Adrenal gland (tissue), 19 donors: Measurements from ENCODE around the gene TMEM100. TPM values are rescaled to one million over a fixed set of nuclear protein-coding genes. Genes with fewer than 3 reads are reported as not detected.

Experiments
- DNase-seq, 7 donors: peaks; one replicate each; pipeline ENCODE4 v3.0.0-alpha.2; 2019 to 2020
- H3K27ac ChIP-seq, 5 donors: fragments of 200-600 bp; sonication (generic) in 4 of 5; 1 replicate in 3 of 5; 2 replicates in 2 of 5; pipeline versions ENCODE4 v1.5.1 to v1.8.0; 2016 to 2020; ENCODE audit warnings: mild to moderate bottlenecking in 1 of 5
- H3K27me3 ChIP-seq: fragments of 200-600 bp; 2 replicates; pipeline ENCODE4 v1.8.0; 2021
- H3K36me3 ChIP-seq, 2 donors: fragments of 200-600 bp; replicated peaks in 1 of 2; 1 replicate in 1 of 2; 2 replicates in 1 of 2; pipeline versions ENCODE4 v1.5.1 to v1.8.0; 2018 to 2022
- H3K4me1 ChIP-seq, 2 donors: fragments of 200-600 bp; replicated peaks in 1 of 2; 1 replicate in 1 of 2; 2 replicates in 1 of 2; pipeline versions ENCODE4 v1.5.1 to v1.8.0; 2018 to 2021
- H3K4me3 ChIP-seq, 4 donors: fragments of 200-600 bp; sonication (generic) in 3 of 4; one replicate each; pipeline ENCODE4 v1.5.1; 2016 to 2018
- H3K9me3 ChIP-seq, 3 donors: fragments of 200-600 bp; sonication (generic) in 1 of 3; replicated peaks in 1 of 3; 1 replicate in 2 of 3; 2 replicates in 1 of 3; pipeline versions ENCODE4 v1.5.1 to v1.8.0; 2016 to 2021
- POLR2A ChIP-seq, 2 donors: fragments of 450-650 bp; IDR thresholded peaks; one replicate each; pipeline ENCODE4 v1.6.1; 2017; ENCODE audit warnings: antibody characterized with exemption in 2 of 2, mild to moderate bottlenecking in 2 of 2, moderate library complexity in 1 of 2
- WGBS, 4 donors: extraction: QIAGEN DNeasy Blood & Tissue Kit in 2 of 4; methylation state at CpG; one replicate each; pipeline versions ENCODE4 v1.1.5 to v1.1.7; 2013 to 2017; 5-methylcytosine and 5-hydroxymethylcytosine counted together
- intact Hi-C, 2 donors: fragments of 100-400 bp; cut with DNase I; formaldehyde crosslinking; loops; one replicate each; pipeline versions ENCODE4 v1.14.1 to v1.15.0; 2022 to 2023
- long read RNA-seq, 10 donors: library from polyadenylated mRNA in 3 of 10; unstranded in 2 of 10; stranded (forward) in 1 of 10; transcript quantifications; one replicate each; pipeline ENCODE4 v2.0.0 and lab custom pipeline, GENCODE V29; 2021 to 2026
- polyA plus RNA-seq, 3 donors: library from polyadenylated mRNA; stranded (reverse); fragments of 200-250 nt in 2 of 3; fragments of 350-450 nt in 1 of 3; fragmentation: Illumina TruSeq in 1 of 3; extraction: RNeasy Lipid Tissue Mini Kit (QIAGEN cat#74804) in 1 of 3; gene quantifications; one replicate each; pipeline ENCODE4 v1.2.3, GENCODE V29; 2013 to 2014
- total RNA-seq, 9 donors: library from RNA; depleted of rRNA in 4 of 9; stranded (reverse); fragments of >200 nt in 4 of 9; fragments of 120-200 nt in 1 of 9; fragmentation: NEBNext Ultra II Directional in 1 of 9; extraction: Animal tissue kit (Norgen Biotek cat#: 25700) in 1 of 9; gene quantifications; one replicate each; pipeline versions ENCODE4 v1.1.0 to v1.2.4, GENCODE V29; 2013 to 2023
- TF ChIP-seq, protein P1 (sequence below), 6 experiments: fragments of 450-650 bp in 4 of 6; fragments of 200-600 bp in 2 of 6; sonication (generic) in 1 of 6; IDR thresholded peaks; 1 replicate in 5 of 6; 2 replicates in 1 of 6; pipeline versions ENCODE4 v1.5.1 to v1.8.0; 2016 to 2021; ENCODE audit warnings: antibody characterized with exemption in 6 of 6, mild to moderate bottlenecking in 2 of 6, moderate library complexity in 1 of 6
- donor health status: healthy with polysubstance abuse.
- donor health status: Bipolar disorder and iron deficiency.
- donor health status: DM: yes; HTN: yes; CAD: no.
- donor health status: DM: no; HTN: no; CAD: no.
- donor health status: DM: no; HTN: no; CAD: no.
- donor health status: DM: yes; HTN: yes; CAD: no.

The TMEM100 gene, protein sequence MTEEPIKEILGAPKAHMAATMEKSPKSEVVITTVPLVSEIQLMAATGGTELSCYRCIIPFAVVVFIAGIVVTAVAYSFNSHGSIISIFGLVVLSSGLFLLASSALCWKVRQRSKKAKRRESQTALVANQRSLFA
- total RNA-seq (10 to 100 TPM in 1 of 9 donors, 1 to 10 TPM in 8; 1.3 to 11.5 (median 2.6) TPM), polyA plus RNA-seq (1 to 10 TPM; 2.5 to 4.9 (median 2.6) TPM)
- long read RNA-seq, donor 1, result 0 reads
- long read RNA-seq, donor 2, result 0 reads
- long read RNA-seq, donor 3, result 0 reads
- long read RNA-seq, donor 4, result 0 reads
- long read RNA-seq, donor 5, result 0 reads
- long read RNA-seq, donor 6, partial matches to known transcripts, result 1 of 2 reads
- long read RNA-seq, donor 6, other reads (novel, unspliced or antisense), result 0 of 2 reads
- long read RNA-seq, donor 7, result 0 reads
- long read RNA-seq, donor 8, partial matches to known transcripts, result 0 of 1 reads
- long read RNA-seq, donor 8, other reads (novel, unspliced or antisense), result 0 of 1 reads
- long read RNA-seq, donor 9, result 0 reads
- long read RNA-seq, donor 10, result 0 reads

DNA sequence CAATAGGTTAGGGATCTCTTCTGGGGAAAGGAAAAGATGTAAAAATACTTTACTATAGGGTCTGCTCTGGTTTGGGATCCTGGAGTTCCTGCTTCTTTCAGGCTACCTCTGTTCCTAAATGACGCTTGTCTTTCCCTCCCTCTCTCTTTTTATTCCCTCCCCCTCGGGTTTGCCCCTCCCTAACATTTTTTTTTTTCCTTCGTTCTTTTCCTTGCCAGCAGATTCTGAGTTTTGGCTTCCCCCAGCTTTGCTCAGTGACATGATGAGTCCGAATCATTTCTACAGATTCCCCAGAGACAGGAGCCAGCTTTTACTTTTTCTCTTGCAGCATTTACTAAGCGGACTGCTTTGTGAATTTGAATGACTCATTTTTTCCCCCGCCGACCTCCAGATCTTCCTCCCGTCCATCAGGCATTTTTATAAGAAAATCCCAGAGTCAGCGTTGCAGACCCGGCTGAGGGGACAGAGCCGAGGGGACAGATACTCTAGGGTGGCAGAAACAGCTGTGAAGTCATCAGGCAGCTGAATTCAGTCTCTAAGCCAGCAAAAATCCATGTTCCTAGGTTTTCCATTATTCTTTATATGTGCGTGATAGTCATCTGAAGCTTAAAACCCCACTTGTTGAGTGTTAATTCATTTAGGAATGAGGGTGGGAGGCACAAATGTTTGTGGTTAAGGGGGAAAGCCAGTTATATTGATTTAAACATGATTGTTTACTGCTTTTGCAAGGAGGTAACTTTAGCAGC is at the start of gene TMEM100:
TSS of gene TMEM100 (minus strand) at position 123 of the 746 bp plus-strand sequence. CDS start 1,794 bp downstream, outside the sequence.
- Histone ChIP-seq H3K9me3 (no peaks in the 10 kb centered on the region), H3K4me1 (peaks cover 8 to 14% of the 10 kb centered on the region in 2 donors), H3K36me3 (no peaks in the 10 kb centered on the region), H3K27ac (peak within 1 kb of the TSS in 4 of 5 donors; percentile 6 to 68 (median 56)), H3K27me3 (no peaks in the 10 kb centered on the region), H3K4me3 (peak within 1 kb of the TSS in 1 of 4 donors; percentile 12)
- peak; percentile 39 to 78 (median 63) for DNase-seq
- WGBS, 4 donors, result 2 to 11% (median 6%) methylated on average over 11 to 12 of the region's 12 CpGs
- intact Hi-C loops, result loop anchor here in 1 of 2 donors (5.0 kb wide), 1 partner anchor 44 kb away; no protein-coding TSS in a partner anchor
- TF ChIP-seq POLR2A (IDR thresholded peaks at IDR 0.05), result peak in 1 of 2 donors; percentile 10
- TF ChIP-seq, protein P1, sequence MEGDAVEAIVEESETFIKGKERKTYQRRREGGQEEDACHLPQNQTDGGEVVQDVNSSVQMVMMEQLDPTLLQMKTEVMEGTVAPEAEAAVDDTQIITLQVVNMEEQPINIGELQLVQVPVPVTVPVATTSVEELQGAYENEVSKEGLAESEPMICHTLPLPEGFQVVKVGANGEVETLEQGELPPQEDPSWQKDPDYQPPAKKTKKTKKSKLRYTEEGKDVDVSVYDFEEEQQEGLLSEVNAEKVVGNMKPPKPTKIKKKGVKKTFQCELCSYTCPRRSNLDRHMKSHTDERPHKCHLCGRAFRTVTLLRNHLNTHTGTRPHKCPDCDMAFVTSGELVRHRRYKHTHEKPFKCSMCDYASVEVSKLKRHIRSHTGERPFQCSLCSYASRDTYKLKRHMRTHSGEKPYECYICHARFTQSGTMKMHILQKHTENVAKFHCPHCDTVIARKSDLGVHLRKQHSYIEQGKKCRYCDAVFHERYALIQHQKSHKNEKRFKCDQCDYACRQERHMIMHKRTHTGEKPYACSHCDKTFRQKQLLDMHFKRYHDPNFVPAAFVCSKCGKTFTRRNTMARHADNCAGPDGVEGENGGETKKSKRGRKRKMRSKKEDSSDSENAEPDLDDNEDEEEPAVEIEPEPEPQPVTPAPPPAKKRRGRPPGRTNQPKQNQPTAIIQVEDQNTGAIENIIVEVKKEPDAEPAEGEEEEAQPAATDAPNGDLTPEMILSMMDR (IDR thresholded peaks at IDR 0.05), result no peak

DNA sequence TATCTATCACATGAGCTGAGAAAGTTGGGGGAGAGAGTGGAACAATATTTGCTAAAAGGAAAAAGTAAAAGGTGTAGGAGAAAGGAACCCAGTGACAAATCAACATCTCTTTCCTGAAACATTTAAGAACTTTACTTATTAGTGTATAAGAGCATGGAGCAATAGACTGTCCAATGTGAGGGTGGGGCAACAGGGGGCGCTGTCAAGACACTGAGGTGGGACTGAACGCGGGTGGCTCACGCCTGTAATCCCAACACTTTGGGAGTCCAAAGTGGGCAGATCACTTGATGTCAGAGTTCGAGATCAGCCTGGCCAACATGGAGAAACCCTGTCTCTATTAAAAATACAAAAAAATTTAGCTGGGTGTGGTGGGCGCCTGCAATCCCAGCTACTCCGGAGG is 49.4 kb upstream of the TMEM100 start:
- intact Hi-C loops, result loop anchor here (5.0 to 10.0 kb wide), 2 partner anchors 245 to 247 kb away; no protein-coding TSS in a partner anchor
- no peaks in the 10 kb centered on the region for H3K27me3 ChIP-seq
- peaks cover 0 to 60% of the 10 kb centered on the region in 2 donors for H3K36me3 ChIP-seq
- no peaks in the 10 kb centered on the region for H3K9me3 ChIP-seq
- peaks cover 0 to 12% of the 10 kb centered on the region in 2 donors for H3K4me1 ChIP-seq
- no peak overlapping the region for H3K4me3 ChIP-seq
- DNase-seq, result no peak
- 95 to 97% (median 95%) methylated on average over 7 of the region's 7 CpGs for WGBS, 4 donors
- TF ChIP-seq, protein P1 (IDR thresholded peaks at IDR 0.05), result no peak
- no peak for TF ChIP-seq POLR2A (IDR thresholded peaks at IDR 0.05)
- H3K27ac ChIP-seq, result no peak overlapping the region

DNA sequence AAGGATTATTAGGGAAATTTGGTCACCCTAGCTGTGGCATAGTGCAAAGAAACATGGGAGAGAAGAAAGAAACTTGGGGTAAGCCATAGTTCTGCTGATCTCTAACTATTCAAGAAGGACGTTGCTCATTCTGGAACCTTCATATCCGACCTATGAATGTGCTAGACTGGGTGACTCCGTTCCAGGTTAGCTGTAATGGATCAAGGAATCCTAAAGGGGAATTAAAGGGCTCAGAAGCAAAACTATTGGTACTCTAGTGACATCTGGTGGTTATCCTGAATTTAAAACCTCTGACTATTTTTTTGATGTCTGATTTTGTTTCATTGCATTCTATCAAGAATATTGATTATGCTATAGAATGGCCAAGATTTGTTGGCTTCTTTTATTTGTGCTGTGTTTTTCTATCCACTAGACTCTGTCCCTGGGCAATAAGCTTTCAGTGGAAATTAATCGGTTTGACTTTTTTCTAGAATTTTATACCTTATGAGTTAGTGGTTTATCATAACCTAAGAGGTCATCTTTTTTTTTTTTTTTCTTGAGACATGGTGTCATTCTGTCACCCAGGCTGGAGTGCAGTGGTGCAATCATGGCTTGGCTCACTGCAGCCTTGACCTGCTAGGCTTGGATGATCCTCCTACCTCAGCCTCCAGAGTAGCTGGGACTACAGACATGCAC is 47.7 kb upstream of the TMEM100 start:
- Histone ChIP-seq H3K27ac (peak overlapping the region in 2 of 5 donors; percentile 28 to 58), H3K4me1 (peaks cover 0 to 12% of the 10 kb centered on the region in 2 donors), H3K27me3 (no peaks in the 10 kb centered on the region), H3K9me3 (no peaks in the 10 kb centered on the region), H3K36me3 (peaks cover 0 to 42% of the 10 kb centered on the region in 2 donors), H3K4me3 (no peak overlapping the region)
- intact Hi-C loops, result loop anchor here (5.0 to 10.0 kb wide), 2 partner anchors 243 to 246 kb away; no protein-coding TSS in a partner anchor
- DNase-seq, result no peak
- no peak for TF ChIP-seq POLR2A (IDR thresholded peaks at IDR 0.05)
- TF ChIP-seq, protein P1 (IDR thresholded peaks at IDR 0.05), result peak; percentile 62 to 83 (median 68)
- WGBS, 4 donors, result 35 to 43% (median 37%) methylated on average over 4 of the region's 4 CpGs
